Central memory CD8-positive, alpha-beta T cell (primary cell): ENCODE results near the gene KRTAP10-2.
"Not testable (repeated sequence)": the region's sequence is repeated elsewhere in the genome, so short reads cannot be mapped to it uniquely, and the experiment has no call there.

Source experiments
- ATAC-seq: fragments of 150-1000 bp; cut with Tn5 transposase; replicated peaks from 2 replicates; pipeline ENCODE4 v1.10.0; 2022; ENCODE audit warnings: mild to moderate bottlenecking, moderate FRiP score, moderate number of reproducible peaks; ENCODE audit not compliant: poor library complexity, severe bottlenecking; ENCODE audit errors: extremely low read depth
- DNase-seq, 2 donors: peaks; one replicate each; pipeline ENCODE4 v3.0.0; 2021; ENCODE audit warnings: low spot score in 2 of 2
- H3K27ac Mint-ChIP-seq: one replicate; pipeline ENCODE4 v1.8.0; 2022; ENCODE audit warnings: low read depth, mild to moderate bottlenecking, moderate library complexity, mixed read lengths
- H3K27me3 Mint-ChIP-seq: one replicate; pipeline ENCODE4 v1.8.0; 2022; ENCODE audit warnings: mixed read lengths
- H3K36me3 Mint-ChIP-seq: one replicate; pipeline ENCODE4 v1.8.0; 2022; ENCODE audit warnings: mild to moderate bottlenecking, moderate library complexity, mixed read lengths; ENCODE audit not compliant: insufficient read depth
- H3K4me1 Mint-ChIP-seq: one replicate; pipeline ENCODE4 v1.8.0; 2022; ENCODE audit warnings: mixed read lengths
- H3K4me3 Mint-ChIP-seq: one replicate; pipeline ENCODE4 v1.8.0; 2022; ENCODE audit warnings: mild to moderate bottlenecking, moderate library complexity, mixed read lengths
- H3K9me3 Mint-ChIP-seq: one replicate; pipeline ENCODE4 v1.8.0; 2022; ENCODE audit warnings: mixed read lengths

KRTAP10-2 gene

GRCh38 chr21:44503901-44504399 lies 47.4 kb downstream of the KRTAP10-2 start:
- H3K27me3 Mint-ChIP-seq: no peaks in the 10 kb centered on the region
- H3K27ac Mint-ChIP-seq: peak overlapping the region; percentile 53
- H3K9me3 Mint-ChIP-seq: no peaks in the 10 kb centered on the region
- no peaks in the 10 kb centered on the region for H3K36me3 Mint-ChIP-seq
- no peak for ATAC-seq
- no peak for DNase-seq
- H3K4me3 Mint-ChIP-seq: no peak overlapping the region
- no peaks in the 10 kb centered on the region for H3K4me1 Mint-ChIP-seq

GRCh38 chr21:44503006-44503889 lies 48.1 kb downstream of the KRTAP10-2 start:
- H3K9me3 Mint-ChIP-seq, H3K4me1 Mint-ChIP-seq, H3K27me3 Mint-ChIP-seq, H3K4me3 Mint-ChIP-seq, H3K36me3 Mint-ChIP-seq, DNase-seq, ATAC-seq: not testable (repeated sequence)
- peak overlapping the region; percentile 53 for H3K27ac Mint-ChIP-seq

- ATAC-seq: no peak
- H3K4me1 Mint-ChIP-seq: no peaks in the 10 kb centered on the region
- no peak overlapping the region for H3K27ac Mint-ChIP-seq
- H3K9me3 Mint-ChIP-seq: no peaks in the 10 kb centered on the region
- no peak for DNase-seq
- H3K27me3 Mint-ChIP-seq: peaks cover 14% of the 10 kb centered on the region
- H3K36me3 Mint-ChIP-seq: no peaks in the 10 kb centered on the region
- H3K4me3 Mint-ChIP-seq: no peak overlapping the region
Measured at GRCh38 chr21:44502171-44502958, 48.9 kb downstream of the KRTAP10-2 start.
